Fibroblast of peridontal ligament (primary cell): ENCODE data around the gene G6PC1.
"Not testable (repeated sequence)": the region's sequence is repeated elsewhere in the genome, so short reads cannot be mapped to it uniquely, and the experiment has no call there.

Source experiments
- DNase-seq: peaks from one replicate; pipeline ENCODE4 v3.0.0-alpha.2; 2010; ENCODE audit errors: extremely low read depth

G6PC1 gene

GRCh38 chr17:42873932-42874695 lies 26.5 kb upstream of the G6PC1 start:
- not testable (repeated sequence) for DNase-seq

DNA sequence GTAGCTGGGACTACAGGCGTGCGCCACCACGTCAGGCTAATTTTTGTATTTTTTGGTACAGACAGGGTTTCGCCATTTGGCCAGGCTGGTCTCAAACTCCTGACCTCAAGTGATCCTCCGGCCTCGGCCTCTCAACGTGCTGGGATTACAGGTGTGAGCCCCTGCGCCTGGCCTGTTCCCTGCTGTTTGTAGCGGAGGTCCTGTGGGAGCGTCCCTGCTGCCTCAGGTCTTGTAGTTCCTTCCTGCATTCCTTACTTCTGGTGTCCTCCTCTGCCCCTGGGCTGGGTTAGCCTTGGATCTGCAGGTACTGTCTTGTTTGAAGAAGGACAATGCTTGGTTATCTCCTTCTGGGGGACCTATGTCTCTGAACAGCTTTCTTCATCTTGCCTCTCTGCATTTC lies 23.6 kb upstream of the G6PC1 start:
- DNase-seq: no peak

DNA sequence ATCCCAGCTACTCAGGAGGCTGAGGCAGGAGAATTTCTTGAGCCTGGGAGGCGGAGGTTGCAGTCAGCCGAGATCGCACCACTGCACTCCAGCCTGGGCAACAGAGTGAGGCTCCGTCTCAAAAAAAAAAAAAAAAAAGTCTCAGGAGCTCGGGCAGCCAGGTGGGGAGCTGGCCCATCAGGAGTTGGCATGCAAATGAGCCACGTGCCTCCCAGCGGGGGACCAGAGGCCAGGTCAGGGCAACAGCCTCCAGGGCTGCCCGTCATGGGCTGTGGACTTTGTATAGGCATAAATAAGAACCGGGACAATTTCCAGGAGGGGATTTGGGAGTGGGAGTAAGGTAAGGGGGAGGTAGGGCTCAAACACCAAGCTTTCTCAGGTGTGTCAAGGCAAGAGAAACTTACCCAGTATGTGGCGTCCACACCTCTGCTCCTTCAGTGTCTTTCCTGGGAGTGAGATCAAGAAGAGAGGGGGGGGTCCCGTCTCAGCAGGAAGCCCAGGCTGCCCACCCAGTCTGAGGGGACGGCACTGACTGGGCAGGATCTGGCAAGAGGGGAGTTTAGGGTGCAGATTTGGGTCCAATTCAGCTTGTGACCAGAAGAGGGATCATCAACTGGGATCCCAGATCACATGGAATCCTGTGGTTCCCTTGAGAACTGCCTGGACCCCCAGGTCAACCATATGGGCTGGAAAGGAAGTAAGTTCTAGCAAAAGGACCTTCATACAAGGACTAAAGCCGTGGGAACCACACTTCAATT lies 22.3 kb upstream of the G6PC1 start:
- DNase-seq: no peak

DNA sequence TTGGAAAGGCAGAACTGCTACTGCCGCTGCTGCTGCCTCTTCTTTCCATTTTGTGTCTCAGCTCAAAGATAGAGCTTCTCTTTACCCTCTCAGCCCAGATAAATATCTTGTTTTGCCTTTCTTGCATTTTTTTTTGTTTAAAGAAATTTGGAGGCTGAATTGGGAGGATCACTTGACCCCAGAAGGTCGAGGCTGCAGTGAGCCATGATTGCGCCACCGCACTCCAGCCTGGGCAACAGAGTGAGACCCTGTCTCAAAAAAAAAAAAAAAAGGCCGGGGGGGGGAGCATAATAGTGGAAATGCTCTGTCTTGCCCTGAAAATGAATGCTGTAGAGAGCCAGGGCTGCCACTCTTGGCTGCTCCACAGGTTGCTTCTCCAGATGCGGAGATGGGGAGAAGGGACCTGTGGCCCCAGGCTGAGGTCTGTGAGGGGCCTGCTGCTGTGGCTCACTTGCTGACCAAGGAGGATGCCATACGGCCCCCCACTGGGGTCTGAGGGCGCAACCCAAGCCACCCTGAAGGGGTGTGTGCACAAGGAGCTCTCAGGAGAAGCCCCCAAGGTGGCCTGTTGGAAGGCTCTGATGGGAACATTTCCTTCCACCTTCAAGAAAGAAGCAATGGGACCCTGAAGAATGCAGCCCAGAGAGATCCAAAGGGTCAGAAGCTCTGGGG lies 21.5 kb upstream of the G6PC1 start:
- DNase-seq: no peak

DNA sequence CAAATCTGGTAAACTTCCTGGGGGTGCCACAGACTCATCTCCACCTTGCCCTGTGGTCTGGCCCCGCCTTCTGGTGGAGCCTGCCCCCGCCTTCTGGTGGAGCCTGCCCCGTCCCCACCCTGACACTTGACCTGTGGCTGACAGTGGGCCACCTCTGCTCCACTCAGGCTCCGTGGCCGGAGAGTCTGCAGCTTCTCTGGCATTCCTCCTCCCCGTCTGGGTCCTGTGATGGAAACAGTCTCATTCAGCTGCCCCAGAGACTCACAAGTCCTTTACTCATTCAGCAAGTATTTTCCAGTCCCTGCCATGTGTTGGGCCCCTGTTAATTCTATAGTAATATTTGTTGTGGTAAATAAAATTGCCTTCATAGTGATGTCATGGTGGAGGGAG lies 21.0 kb upstream of the G6PC1 start:
- DNase-seq: peak; percentile 6

GRCh38 chr17:42880776-42881310 lies 19.8 kb upstream of the G6PC1 start:
- DNase-seq: no peak

- DNase-seq: not testable (repeated sequence)
Observed at GRCh38 chr17:42881706-42882105, 18.9 kb upstream of the G6PC1 start.

DNA sequence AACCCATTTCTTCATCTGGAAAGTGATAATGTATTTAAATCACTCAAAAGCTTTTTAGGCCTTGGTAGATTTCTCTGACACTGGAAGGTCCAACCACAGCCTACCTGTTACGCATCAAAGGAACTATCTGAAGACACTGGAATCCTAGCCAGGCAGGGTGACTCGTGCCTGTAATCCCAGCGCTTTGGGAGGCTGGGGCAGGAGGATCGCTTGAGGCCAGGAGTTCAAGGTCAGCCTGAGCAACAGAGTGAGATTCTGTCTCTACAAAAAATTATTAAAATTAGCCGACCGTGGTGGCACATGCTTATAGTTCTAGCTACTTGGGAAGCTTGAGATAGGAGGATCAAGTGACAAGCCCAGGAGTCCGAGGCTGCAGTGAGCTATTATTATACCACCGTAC lies 18.4 kb upstream of the G6PC1 start:
- no peak for DNase-seq

DNA sequence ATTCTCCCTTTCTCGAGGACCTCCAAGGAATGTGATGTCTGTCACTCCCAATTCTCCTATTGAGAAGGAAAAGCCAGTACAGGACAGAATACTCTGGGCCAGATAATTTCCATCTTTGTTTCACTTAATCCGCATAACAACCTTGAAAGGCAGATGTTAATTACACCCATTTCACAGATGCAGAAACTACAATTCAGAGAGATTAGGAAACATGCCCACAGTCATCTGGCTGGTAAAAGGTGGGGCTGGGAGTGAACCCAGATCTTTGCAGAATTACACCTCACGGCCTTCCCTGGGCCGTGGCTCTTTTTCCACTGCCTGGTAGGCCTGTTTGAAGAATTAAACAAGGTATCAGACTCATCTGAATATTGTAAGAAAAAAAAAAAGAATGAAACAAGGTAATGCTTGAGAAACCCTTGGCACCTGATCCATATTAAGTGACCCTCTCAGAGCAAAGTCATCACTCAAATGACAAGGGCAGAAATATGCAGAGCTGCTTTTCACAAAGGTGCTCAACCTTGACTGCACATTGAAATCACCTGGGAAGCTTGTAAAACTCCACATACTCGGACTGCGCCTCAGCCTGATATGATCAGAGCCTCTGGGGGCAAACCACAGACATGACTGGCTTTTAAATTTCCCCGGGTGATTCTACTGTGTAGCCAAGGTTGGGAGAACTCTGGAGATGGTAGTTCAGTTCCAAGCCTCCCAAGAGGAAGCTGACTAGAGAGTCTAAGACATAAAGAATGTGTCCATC lies 16.6 kb upstream of the G6PC1 start:
- no peak for DNase-seq

- not testable (repeated sequence) for DNase-seq
Observed at GRCh38 chr17:42885806-42886205, 14.8 kb upstream of the G6PC1 start.

DNA sequence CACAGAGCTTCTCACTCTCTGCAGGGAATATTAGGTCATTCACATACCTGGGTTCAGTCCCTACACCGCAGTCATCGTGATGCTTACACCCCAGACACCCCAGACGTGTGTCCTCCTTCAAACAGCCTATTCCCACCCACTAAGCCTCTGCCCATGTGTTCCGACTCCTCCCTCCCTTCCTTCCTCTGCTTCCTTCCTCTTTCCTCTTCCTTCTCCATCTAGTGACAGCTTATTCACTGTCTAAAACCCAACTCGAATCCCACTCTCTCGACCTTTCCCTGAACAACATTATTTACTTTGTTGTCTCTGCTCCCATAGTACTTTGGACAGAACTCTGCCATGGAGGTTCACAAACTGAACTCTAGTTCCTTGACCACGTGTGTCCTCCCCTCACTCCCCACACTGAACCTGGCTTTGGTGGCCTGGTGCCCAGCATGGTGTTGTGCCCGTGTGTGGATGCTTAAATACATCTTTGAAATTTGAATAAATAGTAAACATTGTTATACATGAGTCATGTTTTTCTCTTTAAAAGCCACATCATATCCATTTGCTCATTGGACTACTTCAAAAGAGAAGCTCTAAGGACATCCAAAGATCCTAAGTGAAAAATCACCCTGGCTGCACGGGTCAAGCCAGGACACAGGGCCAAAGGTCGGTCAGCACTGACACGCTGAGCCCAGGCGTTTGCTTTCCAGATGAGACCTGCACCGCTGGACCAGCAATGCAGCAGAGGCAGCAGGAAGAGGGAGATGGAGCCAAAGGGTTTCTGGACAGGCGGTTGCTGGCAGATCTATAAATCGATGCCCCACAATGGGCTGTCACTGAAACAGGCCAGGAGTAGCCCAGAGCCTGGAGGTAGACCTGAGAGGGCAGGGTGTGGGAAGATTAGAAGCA lies 14.1 kb upstream of the G6PC1 start:
- no peak for DNase-seq

DNA sequence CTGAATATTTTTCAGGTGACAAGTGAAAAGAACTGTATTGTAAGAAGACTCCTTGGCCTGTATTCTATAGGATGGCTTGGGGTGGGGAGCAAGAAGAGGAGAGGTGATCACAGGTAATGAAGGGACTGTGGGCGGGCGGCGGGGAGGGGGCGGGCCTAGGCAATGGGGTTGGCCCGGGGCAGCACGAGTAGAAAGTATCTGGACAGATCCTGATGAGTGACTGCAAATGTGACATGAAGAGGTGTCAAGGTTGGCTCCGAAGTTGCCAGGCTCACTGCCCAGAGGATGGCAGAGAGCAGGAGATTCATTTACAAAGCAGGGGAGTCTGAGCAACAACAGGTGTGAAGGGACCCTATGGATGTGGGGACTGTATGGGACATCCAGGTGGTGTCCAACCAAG lies 10.8 kb upstream of the G6PC1 start:
- no peak for DNase-seq

DNA sequence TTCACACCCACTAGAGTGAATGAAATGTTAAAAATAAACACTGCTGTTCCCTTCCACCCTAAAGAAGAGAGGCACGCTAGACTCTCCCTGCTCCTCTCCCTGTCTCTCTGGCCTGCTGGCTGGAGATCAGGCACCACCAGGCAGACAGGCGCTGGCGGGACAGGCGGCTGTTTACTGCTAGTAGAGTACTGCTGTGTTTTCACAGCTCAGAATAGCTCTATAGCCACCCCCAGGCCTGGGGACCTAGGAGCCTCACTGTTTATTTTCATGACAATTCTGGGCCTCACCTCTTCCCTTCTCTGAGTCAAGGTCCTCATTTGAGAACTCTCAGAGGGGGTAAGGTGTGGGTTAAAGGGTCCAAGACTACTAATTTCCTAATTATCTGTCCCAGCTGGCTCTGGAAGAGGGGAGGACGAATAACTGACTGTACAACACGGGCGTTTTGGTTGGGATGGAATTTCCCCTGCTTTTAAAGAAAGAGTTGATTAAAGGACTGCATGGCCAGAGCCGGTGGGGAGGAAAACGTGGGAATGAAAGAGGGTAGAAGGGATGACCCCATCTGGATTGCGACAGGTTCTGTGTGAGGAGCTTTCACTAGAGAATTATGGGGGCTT lies 9.0 kb upstream of the G6PC1 start:
- peak; percentile 32 for DNase-seq

- peak; percentile 19 for DNase-seq
Observed at GRCh38 chr17:42893359-42893758, 7.2 kb upstream of the G6PC1 start.

DNA sequence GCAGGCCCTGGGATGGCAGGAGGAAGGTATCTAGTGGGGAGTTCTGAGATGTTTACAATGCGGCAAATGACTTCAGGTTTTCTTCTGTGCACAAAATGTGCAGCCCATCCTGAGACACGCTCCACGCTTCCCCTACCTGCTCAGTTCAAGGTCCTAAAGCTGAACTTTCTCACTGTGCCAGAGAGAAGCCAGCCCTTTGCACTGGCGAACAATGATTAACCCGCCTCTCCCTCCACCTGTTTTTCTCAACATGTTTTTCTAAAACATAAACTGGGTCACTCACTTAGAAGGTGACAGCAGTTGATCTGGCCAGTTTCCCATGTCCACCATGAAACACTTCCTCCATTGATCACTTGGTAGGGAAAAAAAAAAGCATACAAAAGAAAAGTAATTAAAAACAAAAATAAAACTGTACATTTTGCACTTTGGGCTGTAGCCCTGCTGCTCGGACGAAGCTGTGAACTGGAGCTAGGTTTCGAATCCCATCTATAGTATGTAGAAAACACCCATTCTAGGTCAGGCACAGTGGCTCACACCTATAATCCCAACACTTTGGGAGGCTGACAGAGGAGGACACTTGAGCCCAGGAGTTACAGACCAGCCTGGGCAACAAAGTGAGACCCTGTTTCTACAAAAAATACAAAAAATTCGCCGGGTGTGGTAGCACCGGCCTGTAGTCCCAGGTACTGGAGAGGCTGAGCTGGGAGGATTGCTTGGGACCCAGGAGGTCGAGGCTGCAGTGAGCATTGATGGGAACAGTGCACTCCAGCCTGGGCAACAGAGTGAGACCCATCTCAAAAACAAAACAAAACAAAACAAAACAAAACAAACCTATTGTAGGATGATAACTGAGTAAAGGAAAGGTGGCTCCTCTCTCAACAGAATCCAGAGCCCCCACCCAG lies 6.1 kb upstream of the G6PC1 start:
- no peak for DNase-seq

DNA sequence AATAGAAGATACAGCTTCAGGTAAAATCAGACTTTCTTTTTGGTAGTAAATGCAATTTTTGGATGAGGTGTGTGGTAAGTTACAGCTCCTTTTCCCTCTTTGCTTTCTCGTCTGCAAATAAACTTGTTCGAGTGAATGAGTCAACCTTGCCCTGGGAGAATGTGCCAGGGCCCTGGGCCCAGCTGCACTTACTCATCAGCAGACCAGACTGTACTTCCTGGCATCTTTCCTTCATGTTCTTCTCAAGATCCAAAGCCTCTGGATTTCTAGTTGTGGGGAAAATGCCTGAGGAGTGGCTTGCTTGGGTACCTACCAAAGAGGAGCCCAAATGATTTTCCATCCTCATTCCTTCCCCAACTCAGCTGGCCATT lies 5.4 kb upstream of the G6PC1 start:
- DNase-seq: peak; percentile 95

GRCh38 chr17:42898147-42898811 lies 2.3 kb upstream of the G6PC1 start:
- no peak for DNase-seq

- not testable (repeated sequence) for DNase-seq
Observed at GRCh38 chr17:42899981-42900380, 618 bp upstream of the G6PC1 start.
